ENCODE results near the gene EFNA3.

Gene EFNA3

GRCh38 chr1:155039308-155039669, 39.3 kb upstream of the EFNA3 start (continued):
- TF ChIP-seq CTCF (tag by site-specific recombination; IDR thresholded peaks at IDR 0.05): no peak
- TF ChIP-seq ZNF148 (tag by site-specific recombination; IDR thresholded peaks at IDR 0.05; ENCODE audit: borderline replicate concordance): no peak
- no peak for TF ChIP-seq KLF17 (tag by site-specific recombination; IDR thresholded peaks at IDR 0.05)
- TF ChIP-seq GLIS1 (tag by site-specific recombination; IDR thresholded peaks at IDR 0.05): no peak
- no peak for TF ChIP-seq ZNF777 (tag by site-specific recombination; IDR thresholded peaks at IDR 0.05; ENCODE audit: borderline replicate concordance)
- TF ChIP-seq ZNF513 (tag by site-specific recombination; IDR thresholded peaks at IDR 0.05): no peak
- TF ChIP-seq ZNF555 (tag by site-specific recombination; conservative IDR thresholded peaks at IDR 0.05): no peak
- no peak for TF ChIP-seq ZNF23 (tag by site-specific recombination; IDR thresholded peaks at IDR 0.05; ENCODE audit: borderline replicate concordance)

- 0 out of 2 replicates have a peak, but pooled peaks have one; percentile 18 for TF ChIP-seq ZNF600 (tag by site-specific recombination; IDR thresholded peaks at IDR 0.05)
- TF ChIP-seq SP7 (tag by site-specific recombination; IDR thresholded peaks at IDR 0.05): no peak
- TF ChIP-seq REST (tag by site-specific recombination; IDR thresholded peaks at IDR 0.05): peak; percentile 59; the same call in 1 of the 2 replicates
- no peak overlapping the region for H3K27ac ChIP-seq (ENCODE audit: extremely low read depth, low read depth, low read length)
- no peak overlapping the region for H3K4me3 ChIP-seq (ENCODE audit: low read depth, low read length)
- no peaks in the 10 kb centered on the region for H3K4me1 ChIP-seq (ENCODE audit: control insufficient read depth, insufficient read depth, low read length)
- ChIA-PET POLR2A (interaction anchor here (0.6 kb wide), 1 partner anchor 33 kb away, joined by 4 read pairs; no protein-coding TSS in a partner anchor), CTCF (interaction anchor here (0.6 to 9.2 kb wide), 8 partner anchors 8 to 128 kb away, joined by 3 to 94 read pairs (median 4); partner anchors contain the start of gene ADAM15)
- H3K9me3 ChIP-seq (ENCODE audit: control insufficient read depth, insufficient read depth, low read depth, low read length): no peaks in the 10 kb centered on the region
- H3K36me3 ChIP-seq (ENCODE audit: control insufficient read depth in 2 of 2, insufficient read depth in 1 of 2, low read length in 2 of 2): no peaks in the 10 kb centered on the region
These were observed 38.1 kb upstream of the EFNA3 start for GRCh38 chr1:155040358-155041093.

Measured in HEK293 (cell line).